GM23248 (cell line): Measurements from ENCODE around the gene TMEM164. TPM values are rescaled to one million over a fixed set of nuclear protein-coding genes. Genes with fewer than 3 reads are reported as not detected.

Source experiments
- DNase-seq: peaks from one replicate; pipeline ENCODE4 v3.0.0-alpha.2; 2015
- H2AFZ ChIP-seq: fragments of 200-600 bp; sonication (generic); 2 replicates; pipeline ENCODE4 v1.6.1; 2016; ENCODE audit warnings: antibody characterized with exemption
- H3F3A ChIP-seq: fragments of 200-600 bp; sonication (generic); 2 replicates; pipeline ENCODE4 v1.6.1; 2016; ENCODE audit warnings: mild to moderate bottlenecking, antibody characterized with exemption, mixed run types; ENCODE audit not compliant: insufficient read depth
- H3K27ac ChIP-seq: fragments of 200-600 bp; sonication (generic); 2 replicates; pipeline ENCODE4 v1.5.1; 2016; ENCODE audit warnings: mild to moderate bottlenecking
- H3K27me3 ChIP-seq: fragments of 200-600 bp; sonication (generic); replicated peaks from 2 replicates; pipeline ENCODE4 v1.6.1; 2016; ENCODE audit warnings: mild to moderate bottlenecking; ENCODE audit not compliant: insufficient read depth
- H3K36me3 ChIP-seq: fragments of 200-600 bp; sonication (generic); 2 replicates; pipeline ENCODE4 v1.6.1; 2016; ENCODE audit warnings: low read depth, mild to moderate bottlenecking
- H3K4me1 ChIP-seq: fragments of 200-600 bp; sonication (generic); 2 replicates; pipeline ENCODE4 v1.6.1; 2016; ENCODE audit warnings: mild to moderate bottlenecking; ENCODE audit not compliant: insufficient read depth
- H3K4me2 ChIP-seq: fragments of 200-600 bp; sonication (generic); one replicate; pipeline ENCODE4 v1.6.1; 2016; ENCODE audit warnings: mild to moderate bottlenecking; ENCODE audit not compliant: unreplicated experiment
- H3K4me3 ChIP-seq: fragments of 200-600 bp; sonication (generic); 2 replicates; pipeline ENCODE4 v1.5.1; 2016; ENCODE audit warnings: mild to moderate bottlenecking
- H3K79me2 ChIP-seq: fragments of 200-600 bp; sonication (generic); 2 replicates; pipeline ENCODE4 v1.6.1; 2016; ENCODE audit warnings: mild to moderate bottlenecking; ENCODE audit not compliant: insufficient read depth
- H3K9ac ChIP-seq: fragments of 200-600 bp; sonication (generic); 2 replicates; pipeline ENCODE4 v1.6.1; 2016; ENCODE audit warnings: mild to moderate bottlenecking
- H3K9me2 ChIP-seq: fragments of 200-600 bp; sonication (generic); 2 replicates; pipeline ENCODE4 v1.6.1; 2016; ENCODE audit warnings: mixed run types, mild to moderate bottlenecking, moderate library complexity; ENCODE audit not compliant: insufficient read depth
- H3K9me3 ChIP-seq: fragments of 200-600 bp; sonication (generic); one replicate; pipeline ENCODE4 v1.6.1; 2017; ENCODE audit warnings: low read depth
- H4K20me1 ChIP-seq: fragments of 200-600 bp; sonication (generic); 2 replicates; pipeline ENCODE4 v1.6.0; 2016; ENCODE audit not compliant: insufficient read depth
- EZH2 ChIP-seq: fragments of 200-600 bp; sonication (generic); IDR thresholded peaks from 2 replicates; pipeline ENCODE4 v1.6.1; 2018; ENCODE audit warnings: antibody characterized with exemption, mild to moderate bottlenecking; ENCODE audit not compliant: insufficient read depth, poor library complexity, severe bottlenecking
- EZH2phosphoT487 ChIP-seq: fragments of 200-600 bp; sonication (generic); IDR thresholded peaks from 2 replicates; pipeline ENCODE4 v1.6.1; 2018; ENCODE audit warnings: antibody characterized with exemption, moderate library complexity, mild to moderate bottlenecking, low read depth; ENCODE audit not compliant: insufficient read depth
- WGBS, 2 experiments: methylation state at CpG; one replicate each; pipeline ENCODE4 v1.1.6; 2015 to 2017; ENCODE audit warnings: low lambda C conversion rate in 2 of 2, low coverage in 1 of 2; ENCODE audit errors: missing lambda C conversion rate in 2 of 2; 5-methylcytosine and 5-hydroxymethylcytosine counted together
- in situ Hi-C: fragments of 300-500 bp; cut with MboI; formaldehyde crosslinking; loops from 2 replicates; pipeline ENCODE4 v1.15.0; 2020
- polyA plus RNA-seq: library from polyadenylated mRNA; unstranded; fragments of >200 nt; fragmentation: Nextera tagmentation; extraction: Ambion mirVana; gene quantifications from 2 replicates; pipeline ENCODE4 v1.2.1, GENCODE V29; 2016
- total RNA-seq: library from RNA; depleted of rRNA; stranded (reverse); fragments of >200 nt; shearing (Covaris generic); gene quantifications from 2 replicates; pipeline ENCODE4 v1.2.3, GENCODE V29; 2014

TMEM164 gene
- total and polyA plus RNA-seq, 2 experiments from 2014 or later, result 1.4 to 9.1 TPM

DNA sequence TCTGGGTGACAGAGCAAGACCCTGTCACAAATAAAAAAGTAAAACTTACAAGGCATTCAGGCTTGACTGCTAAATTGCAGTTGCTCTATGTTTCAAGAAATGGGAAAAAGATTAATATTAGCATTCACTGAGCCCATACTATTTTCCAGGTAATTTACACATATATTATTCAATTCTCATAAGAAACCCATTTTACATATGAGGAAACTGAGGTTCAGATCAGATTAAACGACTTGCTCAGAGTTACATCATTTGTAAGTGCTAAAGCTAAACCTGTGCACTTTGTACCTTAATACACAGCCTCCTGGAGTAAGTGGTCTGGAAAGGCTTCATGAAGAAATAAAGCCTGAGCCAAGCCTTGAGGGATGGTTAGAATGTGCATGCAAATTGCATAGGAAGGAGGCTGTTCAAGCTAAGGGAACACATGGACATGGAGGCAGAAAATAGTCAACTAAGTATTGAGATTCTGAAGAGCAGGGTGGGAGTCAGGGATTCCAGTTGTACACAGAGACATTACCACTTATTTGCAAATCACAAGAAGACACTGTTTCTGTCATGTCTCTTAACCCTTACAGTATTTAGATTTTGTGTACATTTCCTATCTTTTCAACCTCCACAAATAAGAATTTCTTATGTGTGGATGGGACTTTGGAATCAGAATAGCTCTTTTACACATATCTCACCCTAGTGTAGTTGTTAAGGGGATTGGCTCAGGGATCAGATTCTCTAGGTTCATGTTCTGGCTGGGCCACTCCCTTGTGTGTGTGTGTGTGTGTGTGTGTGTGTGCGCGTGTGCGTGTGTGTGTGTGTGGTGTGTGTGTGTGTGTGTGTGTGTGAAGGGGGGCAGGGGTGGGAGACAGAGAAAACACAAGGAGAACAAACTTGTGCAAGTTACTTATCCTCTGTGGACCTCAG is 113.4 kb downstream of the TMEM164 start:
- Histone ChIP-seq H2AFZ (no peak overlapping the region), H3K27ac (no peak overlapping the region), H3K4me3 (no peak overlapping the region), H3K27me3 (no peaks in the 10 kb centered on the region), H3K4me1 (no peaks in the 10 kb centered on the region), H3K36me3 (no peaks in the 10 kb centered on the region), H3K79me2 (no peaks in the 10 kb centered on the region), H3K9me2 (no peaks in the 10 kb centered on the region), H3K4me2 (no peak overlapping the region), H4K20me1 (no peaks in the 10 kb centered on the region), H3F3A (no peaks in the 10 kb centered on the region), H3K9me3 (no peaks in the 10 kb centered on the region), H3K9ac (no peak overlapping the region)
- WGBS, 2 experiments, result 86 to 97% methylated on average over 3 to 4 of the region's 4 CpGs
- DNase-seq, result no peak
- in situ Hi-C loops, result no loop called here
- TF ChIP-seq EZH2phosphoT487 (no peak), EZH2 (no peak)

DNA sequence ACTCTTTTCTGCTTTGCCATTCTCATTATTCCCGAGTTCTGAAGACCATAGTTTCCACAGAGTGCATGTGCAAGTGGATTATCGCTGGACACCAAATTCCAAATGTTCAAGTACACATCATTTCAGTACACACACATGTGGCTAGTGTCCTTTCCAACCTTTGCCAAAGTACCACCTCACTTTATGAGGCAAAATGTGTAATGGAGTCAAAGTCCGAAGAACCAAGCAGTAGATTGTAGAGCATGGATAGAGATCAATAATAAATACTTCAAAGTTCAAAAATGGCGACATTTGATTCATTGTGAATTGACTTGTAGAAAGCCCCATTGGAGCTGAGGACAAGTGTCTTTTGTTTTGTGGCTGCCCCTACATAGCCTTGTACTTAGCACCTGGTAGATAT is 115.6 kb downstream of the TMEM164 start:
- H3K79me2 ChIP-seq, result no peaks in the 10 kb centered on the region
- H3K36me3 ChIP-seq, result no peaks in the 10 kb centered on the region
- no peaks in the 10 kb centered on the region for H3F3A ChIP-seq
- H3K4me2 ChIP-seq, result no peak overlapping the region
- H4K20me1 ChIP-seq, result no peaks in the 10 kb centered on the region
- no peaks in the 10 kb centered on the region for H3K9me2 ChIP-seq
- no peak for DNase-seq
- no peaks in the 10 kb centered on the region for H3K9me3 ChIP-seq
- no peak overlapping the region for H3K9ac ChIP-seq
- no peak overlapping the region for H3K4me3 ChIP-seq
- TF ChIP-seq EZH2, result no peak
- no peak for TF ChIP-seq EZH2phosphoT487
- H3K4me1 ChIP-seq, result no peaks in the 10 kb centered on the region
- WGBS, 2 experiments, result 100% methylated on average over 4 of the region's 4 CpGs
- in situ Hi-C loops, result no loop called here
- H3K27me3 ChIP-seq, result no peaks in the 10 kb centered on the region
- H2AFZ ChIP-seq, result no peak overlapping the region
- H3K27ac ChIP-seq, result no peak overlapping the region

DNA sequence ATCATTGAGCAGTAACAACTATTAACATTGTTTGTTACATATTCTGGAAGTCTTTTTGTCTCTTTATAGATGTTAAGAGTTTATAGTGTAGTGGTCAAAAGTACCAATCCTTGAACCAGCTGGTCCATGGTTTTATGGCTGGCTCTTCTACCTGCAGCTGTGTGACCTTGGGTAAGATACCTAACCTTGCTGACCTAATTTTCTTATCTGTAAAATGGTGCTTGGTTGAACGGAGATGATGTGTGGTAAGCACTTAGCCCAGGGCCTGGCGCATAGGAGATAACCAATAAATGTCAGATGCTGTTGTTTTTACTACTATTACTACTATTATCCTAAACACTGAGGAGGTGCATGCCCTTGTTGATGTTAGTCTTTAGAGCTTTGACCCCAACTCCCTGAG is 116.6 kb downstream of the TMEM164 start:
- H3K27me3 ChIP-seq, result no peaks in the 10 kb centered on the region
- no peaks in the 10 kb centered on the region for H3K9me2 ChIP-seq
- H3K27ac ChIP-seq, result no peak overlapping the region
- no peak overlapping the region for H3K4me2 ChIP-seq
- no peak for DNase-seq
- no peaks in the 10 kb centered on the region for H3F3A ChIP-seq
- in situ Hi-C loops, result no loop called here
- no peak overlapping the region for H3K9ac ChIP-seq
- TF ChIP-seq EZH2phosphoT487, result no peak
- no peak for TF ChIP-seq EZH2
- H4K20me1 ChIP-seq, result no peaks in the 10 kb centered on the region
- no peak overlapping the region for H2AFZ ChIP-seq
- 100% methylated on average over 2 of the region's 2 CpGs for WGBS, 2 experiments
- H3K4me1 ChIP-seq, result no peaks in the 10 kb centered on the region
- H3K9me3 ChIP-seq, result no peaks in the 10 kb centered on the region
- H3K36me3 ChIP-seq, result no peaks in the 10 kb centered on the region
- H3K79me2 ChIP-seq, result no peaks in the 10 kb centered on the region
- no peak overlapping the region for H3K4me3 ChIP-seq

DNA sequence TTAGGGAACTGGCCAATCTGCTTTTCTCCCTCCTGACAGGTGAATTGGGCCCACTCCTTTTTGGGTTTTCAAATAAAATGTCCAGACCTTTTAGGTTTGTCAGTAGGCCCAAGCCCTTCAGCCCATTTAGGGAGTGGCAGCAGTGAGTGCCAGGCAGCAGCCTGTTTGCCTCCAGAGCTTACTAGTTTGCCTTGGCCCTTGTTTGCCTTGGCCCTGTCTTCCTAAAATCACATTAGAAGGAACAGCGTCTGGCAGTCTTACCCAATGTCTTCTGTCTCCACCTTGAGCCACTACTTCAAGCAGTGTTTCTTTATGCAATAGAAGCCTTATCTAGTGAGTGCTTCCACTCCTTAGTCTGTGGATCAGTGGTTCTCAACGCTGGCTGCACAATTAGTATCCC is 117.1 kb downstream of the TMEM164 start:
- no peak for DNase-seq
- no peaks in the 10 kb centered on the region for H3K9me3 ChIP-seq
- H3K9me2 ChIP-seq, result no peaks in the 10 kb centered on the region
- no peaks in the 10 kb centered on the region for H4K20me1 ChIP-seq
- 51 to 56% methylated on average over 2 of the region's 2 CpGs for WGBS, 2 experiments
- no peak overlapping the region for H3K27ac ChIP-seq
- no peak overlapping the region for H3K4me3 ChIP-seq
- no peak overlapping the region for H2AFZ ChIP-seq
- H3K27me3 ChIP-seq, result no peaks in the 10 kb centered on the region
- H3K36me3 ChIP-seq, result no peaks in the 10 kb centered on the region
- H3K4me2 ChIP-seq, result no peak overlapping the region
- in situ Hi-C loops, result no loop called here
- H3F3A ChIP-seq, result no peaks in the 10 kb centered on the region
- TF ChIP-seq EZH2 (no peak), EZH2phosphoT487 (no peak)
- no peak overlapping the region for H3K9ac ChIP-seq
- H3K79me2 ChIP-seq, result no peaks in the 10 kb centered on the region
- no peaks in the 10 kb centered on the region for H3K4me1 ChIP-seq
